ENCODE data around the gene CFAP20DC.

The CFAP20DC gene

DNA sequence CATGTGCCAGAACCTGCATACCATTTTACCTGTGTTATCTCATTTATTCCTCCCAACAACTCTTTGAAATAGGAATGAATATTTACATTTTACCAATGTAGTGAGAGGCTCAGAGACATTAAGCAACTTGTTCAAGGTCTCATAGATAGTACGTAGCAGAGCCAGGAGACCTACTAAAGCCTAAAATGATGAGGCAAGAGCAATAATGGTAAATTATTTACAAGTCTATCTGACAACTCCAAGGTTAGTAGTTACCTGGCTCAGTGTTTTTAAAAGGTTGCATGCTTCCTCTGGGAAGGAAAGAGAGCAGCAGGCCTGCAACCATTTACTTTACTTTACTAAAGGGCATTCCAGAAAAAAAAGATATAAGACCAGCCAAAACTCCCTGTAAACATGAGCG, 103.0 kb downstream of the CFAP20DC start:
- Histone ChIP-seq H3K79me2 (ENCODE audit: control insufficient read depth, low read length) (no peaks in the 10 kb centered on the region), H3K4me2 (ENCODE audit: low read length) (no peak overlapping the region), H4K20me1 (ENCODE audit: control insufficient read depth, insufficient read depth, low read depth, low read length) (no peaks in the 10 kb centered on the region), H3K4me1 (ENCODE audit: control insufficient read depth, low read length) (peaks cover 15% of the 10 kb centered on the region), H3K4me3 (ENCODE audit: low read length) (no peak overlapping the region), H3K27ac (ENCODE audit: low read depth, low read length) (no peak overlapping the region), H3K9me3 (ENCODE audit: control insufficient read depth, insufficient read depth, low read length) (no peaks in the 10 kb centered on the region), H3K36me3 (ENCODE audit: control insufficient read depth, low read length) (no peaks in the 10 kb centered on the region), H3K27me3 (ENCODE audit: control insufficient read depth, low read length) (no peaks in the 10 kb centered on the region), H3K9me2 (replicated peaks; ENCODE audit: control insufficient read depth, low read length) (no peaks in the 10 kb centered on the region), H3F3A (ENCODE audit: control insufficient read depth, insufficient read depth) (peaks cover 2% of the 10 kb centered on the region; the same call in 1 of the 2 replicates)
- TF ChIP-seq, protein P1, sequence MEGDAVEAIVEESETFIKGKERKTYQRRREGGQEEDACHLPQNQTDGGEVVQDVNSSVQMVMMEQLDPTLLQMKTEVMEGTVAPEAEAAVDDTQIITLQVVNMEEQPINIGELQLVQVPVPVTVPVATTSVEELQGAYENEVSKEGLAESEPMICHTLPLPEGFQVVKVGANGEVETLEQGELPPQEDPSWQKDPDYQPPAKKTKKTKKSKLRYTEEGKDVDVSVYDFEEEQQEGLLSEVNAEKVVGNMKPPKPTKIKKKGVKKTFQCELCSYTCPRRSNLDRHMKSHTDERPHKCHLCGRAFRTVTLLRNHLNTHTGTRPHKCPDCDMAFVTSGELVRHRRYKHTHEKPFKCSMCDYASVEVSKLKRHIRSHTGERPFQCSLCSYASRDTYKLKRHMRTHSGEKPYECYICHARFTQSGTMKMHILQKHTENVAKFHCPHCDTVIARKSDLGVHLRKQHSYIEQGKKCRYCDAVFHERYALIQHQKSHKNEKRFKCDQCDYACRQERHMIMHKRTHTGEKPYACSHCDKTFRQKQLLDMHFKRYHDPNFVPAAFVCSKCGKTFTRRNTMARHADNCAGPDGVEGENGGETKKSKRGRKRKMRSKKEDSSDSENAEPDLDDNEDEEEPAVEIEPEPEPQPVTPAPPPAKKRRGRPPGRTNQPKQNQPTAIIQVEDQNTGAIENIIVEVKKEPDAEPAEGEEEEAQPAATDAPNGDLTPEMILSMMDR (IDR thresholded peaks at IDR 0.05; ENCODE audit: low read depth, low read length, poor library complexity, severe bottlenecking): no peak
- TF ChIP-seq EZH2phosphoT487 (IDR thresholded peaks at IDR 0.05; ENCODE audit: borderline replicate concordance, low read length): no peak

DNA sequence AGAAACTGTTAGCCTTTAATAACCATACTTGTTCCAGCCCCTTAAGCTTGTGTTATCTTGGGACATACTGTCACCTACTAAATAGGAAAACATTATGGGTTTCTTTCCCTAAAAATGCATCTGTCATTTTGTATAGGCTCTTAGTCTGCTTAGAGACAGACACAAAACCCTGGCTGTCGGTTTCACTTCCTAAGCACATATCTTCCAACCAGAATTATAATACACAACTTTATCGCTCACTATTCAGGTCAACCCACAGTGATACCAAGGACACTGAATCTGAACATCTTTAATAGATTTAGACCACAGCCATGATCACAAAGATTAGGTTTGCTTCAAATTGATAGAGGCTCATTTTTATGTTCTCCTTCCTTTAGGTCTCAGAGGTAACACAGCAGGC, 111.8 kb downstream of the CFAP20DC start:
- 0 out of 2 replicates have a peak, but pooled peaks cover 2% of the 10 kb centered on the region for H3F3A ChIP-seq (ENCODE audit: control insufficient read depth, insufficient read depth)
- H3K79me2 ChIP-seq (ENCODE audit: control insufficient read depth, low read length): no peaks in the 10 kb centered on the region
- no peak overlapping the region for H3K4me2 ChIP-seq (ENCODE audit: low read length)
- H3K36me3 ChIP-seq (ENCODE audit: control insufficient read depth, low read length): peaks cover 5% of the 10 kb centered on the region; the same call in 1 of the 2 replicates
- no peak overlapping the region for H3K4me3 ChIP-seq (ENCODE audit: low read length)
- H3K9me2 ChIP-seq (replicated peaks; ENCODE audit: control insufficient read depth, low read length): no peaks in the 10 kb centered on the region
- no peaks in the 10 kb centered on the region for H4K20me1 ChIP-seq (ENCODE audit: control insufficient read depth, insufficient read depth, low read depth, low read length)
- peaks cover 13% of the 10 kb centered on the region for H3K4me1 ChIP-seq (ENCODE audit: control insufficient read depth, low read length)
- H3K9me3 ChIP-seq (ENCODE audit: control insufficient read depth, insufficient read depth, low read length): no peaks in the 10 kb centered on the region
- no peak overlapping the region for H3K27ac ChIP-seq (ENCODE audit: low read depth, low read length)
- no peak for TF ChIP-seq EZH2phosphoT487 (IDR thresholded peaks at IDR 0.05; ENCODE audit: borderline replicate concordance, low read length)
- TF ChIP-seq, protein P1 (IDR thresholded peaks at IDR 0.05; ENCODE audit: low read depth, low read length, poor library complexity, severe bottlenecking): no peak
- no peaks in the 10 kb centered on the region for H3K27me3 ChIP-seq (ENCODE audit: control insufficient read depth, low read length)

DNA sequence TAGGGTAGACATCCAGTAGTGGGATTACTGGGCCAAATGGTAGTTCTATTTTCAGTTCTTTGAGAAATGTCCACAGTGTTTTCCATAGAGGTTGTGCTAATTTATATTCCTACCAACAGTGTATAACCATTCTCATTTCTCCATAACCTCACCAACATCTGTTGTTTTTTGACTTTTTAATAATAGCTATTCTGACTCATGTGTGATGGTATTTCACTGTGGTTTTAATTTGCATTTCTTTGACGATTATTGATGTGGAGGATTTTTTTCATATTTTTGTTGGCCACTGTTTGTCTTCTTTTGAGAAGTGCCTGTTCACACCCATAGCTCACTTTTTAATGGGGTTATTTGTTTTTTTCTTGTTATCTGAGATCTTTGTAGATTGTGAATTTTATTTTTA, 125.2 kb downstream of the CFAP20DC start:
- no peaks in the 10 kb centered on the region for H3K79me2 ChIP-seq (ENCODE audit: control insufficient read depth, low read length)
- TF ChIP-seq, protein P1 (IDR thresholded peaks at IDR 0.05; ENCODE audit: low read depth, low read length, poor library complexity, severe bottlenecking): no peak
- no peak for TF ChIP-seq EZH2phosphoT487 (IDR thresholded peaks at IDR 0.05; ENCODE audit: borderline replicate concordance, low read length)

More for the DNA sequence above, 125.2 kb downstream of the CFAP20DC start:
- H3K9me2 ChIP-seq (replicated peaks; ENCODE audit: control insufficient read depth, low read length): no peaks in the 10 kb centered on the region
- H3K4me2 ChIP-seq (ENCODE audit: low read length): no peak overlapping the region
- peaks cover 9% of the 10 kb centered on the region for H3K4me1 ChIP-seq (ENCODE audit: control insufficient read depth, low read length)
- H4K20me1 ChIP-seq (ENCODE audit: control insufficient read depth, insufficient read depth, low read depth, low read length): no peaks in the 10 kb centered on the region
- no peak overlapping the region for H3K27ac ChIP-seq (ENCODE audit: low read depth, low read length)
- no peaks in the 10 kb centered on the region for H3F3A ChIP-seq (ENCODE audit: control insufficient read depth, insufficient read depth)
- peaks cover 6% of the 10 kb centered on the region for H3K36me3 ChIP-seq (ENCODE audit: control insufficient read depth, low read length)
- H3K9me3 ChIP-seq (ENCODE audit: control insufficient read depth, insufficient read depth, low read length): peaks cover 16% of the 10 kb centered on the region; the same call in 1 of the 2 replicates
- no peaks in the 10 kb centered on the region for H3K27me3 ChIP-seq (ENCODE audit: control insufficient read depth, low read length)
- no peak overlapping the region for H3K4me3 ChIP-seq (ENCODE audit: low read length)
